Activated CD4-positive, alpha-beta T cell treated with anti-CD3 and anti-CD28 coated beads, Interleukin-2, amount 50 U/mL, for 1 hour (primary cell): Measurements from ENCODE around the gene AGMO.

Source experiments
- DNase-seq: peaks from one replicate; pipeline ENCODE4 v3.0.0-alpha.2; 2020

AGMO gene

DNA sequence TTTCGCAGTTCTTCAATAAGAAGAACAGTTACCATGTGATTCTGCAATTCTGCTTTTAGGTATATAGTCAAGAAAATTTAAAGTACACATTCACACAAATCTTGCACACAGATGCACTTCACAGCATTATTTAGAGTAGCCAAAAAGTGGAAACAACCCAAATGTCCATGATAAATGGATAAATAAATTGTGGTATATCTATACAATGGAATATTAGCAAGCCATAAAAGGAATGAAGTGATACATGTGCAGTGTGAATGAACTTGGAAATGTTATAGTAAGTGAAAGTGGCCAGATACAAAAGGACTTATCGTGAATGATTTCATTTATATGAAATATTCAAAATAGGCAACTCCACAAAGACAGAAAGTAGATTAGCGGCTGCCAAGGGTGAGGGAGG lies 109.1 kb downstream of the AGMO start:
- no peak for DNase-seq

DNA sequence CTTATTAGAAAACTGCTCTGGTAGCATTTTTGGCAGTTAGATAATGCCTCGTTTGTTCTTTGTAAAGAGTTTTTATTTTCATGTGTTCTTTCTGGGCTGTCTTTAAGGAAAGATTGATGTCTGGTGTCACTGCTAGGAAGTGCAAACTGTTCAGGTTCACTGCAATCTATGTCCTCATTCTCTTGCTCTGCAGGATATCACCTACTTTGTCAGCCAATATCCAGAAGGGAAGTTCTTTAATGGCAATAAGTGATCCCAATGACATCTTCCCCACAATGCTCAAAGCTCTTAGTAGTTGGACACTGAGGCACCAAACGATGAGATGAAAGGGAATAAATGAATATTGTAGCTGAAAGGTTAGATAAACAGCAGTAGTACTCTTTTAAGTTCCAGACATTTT lies 115.1 kb downstream of the AGMO start:
- no peak for DNase-seq

DNA sequence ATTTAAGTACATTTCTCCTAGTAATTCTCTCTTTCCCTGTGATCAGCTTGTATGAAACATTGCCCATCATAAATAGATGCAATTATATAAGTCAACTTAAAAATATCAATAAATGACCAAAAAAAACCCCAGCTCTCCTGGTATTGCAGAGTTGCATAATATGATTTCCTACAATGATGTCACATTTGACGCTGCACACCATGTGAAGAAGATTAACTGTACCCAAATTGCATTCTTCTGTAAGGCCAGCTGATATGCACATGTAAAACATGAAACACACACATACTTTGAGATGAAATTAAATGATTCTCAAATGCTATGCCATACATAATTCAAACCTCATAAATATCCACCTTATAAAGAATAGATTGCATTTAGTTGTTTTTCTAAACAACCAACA lies 115.5 kb downstream of the AGMO start:
- DNase-seq: no peak

DNA sequence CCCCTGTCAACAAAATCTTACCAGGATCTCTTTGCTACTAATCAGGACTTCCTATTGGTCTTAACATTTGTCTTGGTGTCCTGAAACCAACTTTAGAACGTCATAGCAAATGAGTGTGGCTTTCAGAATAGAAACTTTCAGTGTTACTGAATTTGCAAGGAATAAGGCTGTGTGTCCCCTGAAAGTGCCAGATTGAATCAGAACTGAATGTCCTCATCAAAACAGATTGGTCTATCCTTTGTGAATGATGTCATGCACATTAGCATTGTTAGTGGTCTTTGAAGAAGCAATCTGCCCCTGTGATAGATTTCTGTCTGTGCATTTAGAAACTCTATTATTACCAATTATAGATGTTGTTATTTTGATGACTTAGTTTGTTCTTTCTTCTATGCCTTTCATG lies 119.9 kb downstream of the AGMO start:
- no peak for DNase-seq

DNA sequence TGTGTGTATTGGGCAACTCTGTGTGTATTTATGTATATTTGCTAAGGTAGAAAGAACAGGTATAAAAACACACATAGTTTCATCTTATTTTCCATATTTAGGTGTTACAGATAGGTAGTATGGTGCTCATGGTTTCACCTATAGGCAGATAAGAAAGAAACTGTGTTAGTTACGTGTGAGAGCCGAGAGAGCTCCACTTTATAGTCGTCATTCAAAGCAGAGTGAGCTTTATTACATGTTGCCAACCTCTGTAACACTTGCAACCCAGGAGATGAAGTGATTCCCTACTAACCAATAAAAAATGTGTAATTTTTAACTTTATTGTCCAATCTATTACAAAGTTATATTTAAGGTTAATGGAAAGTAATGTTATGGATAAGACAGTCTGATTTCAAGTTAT lies 121.3 kb downstream of the AGMO start:
- no peak for DNase-seq

DNA sequence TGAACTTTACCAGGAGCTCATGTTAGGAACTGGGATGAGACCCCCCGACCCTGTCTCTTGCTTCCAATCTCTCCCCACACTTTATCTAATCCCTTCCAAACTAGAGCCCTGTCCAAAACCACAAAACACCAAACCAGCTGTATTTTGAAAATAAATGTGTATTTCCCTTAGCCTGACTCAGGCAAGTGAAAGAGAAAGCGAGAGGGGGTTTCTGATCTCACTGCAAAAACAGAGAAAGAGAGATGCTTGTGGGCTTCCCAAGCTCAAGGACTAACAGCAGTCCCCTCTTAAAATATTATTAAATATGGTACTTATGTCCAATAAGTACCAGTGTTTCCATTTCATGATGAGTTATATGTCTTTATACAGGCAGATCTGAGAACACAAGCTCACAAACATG lies 122.0 kb downstream of the AGMO start:
- no peak for DNase-seq

DNA sequence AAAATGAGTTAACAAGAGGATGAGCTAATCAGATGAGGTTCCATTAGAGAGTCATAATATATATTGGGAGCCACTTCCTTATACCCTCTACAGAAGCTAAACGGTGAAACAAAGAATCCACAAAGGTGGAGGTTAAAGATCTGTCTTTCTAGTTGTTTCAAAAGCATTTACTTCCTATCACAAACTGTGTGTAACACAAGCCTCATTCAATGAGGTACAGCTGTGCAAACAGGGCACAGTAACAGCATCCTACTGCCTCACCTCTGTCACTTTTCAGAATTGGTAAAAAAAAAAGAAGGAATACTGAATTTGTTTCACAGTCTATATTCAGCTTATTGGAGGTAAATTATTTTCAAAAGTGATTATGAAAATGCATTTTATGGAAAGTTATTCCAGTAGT lies 128.7 kb downstream of the AGMO start:
- DNase-seq: no peak

DNA sequence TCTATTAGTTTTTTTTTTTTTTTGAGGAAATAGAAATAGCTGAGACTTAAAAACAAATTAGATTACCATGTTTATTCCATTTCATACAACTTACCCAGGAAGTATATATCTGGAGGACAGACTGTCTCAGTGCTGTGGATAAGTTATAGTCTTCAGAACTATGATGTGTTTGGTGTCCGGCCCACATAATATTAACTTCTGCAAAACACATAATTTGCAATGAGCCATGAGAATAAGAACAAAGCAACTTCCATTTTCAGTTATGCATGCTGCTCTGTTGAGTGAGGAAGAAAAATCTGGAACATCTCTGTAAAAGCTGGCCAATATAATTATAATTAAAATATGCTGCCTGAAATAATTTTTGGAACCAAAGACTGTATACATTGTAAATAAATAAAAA lies 130.9 kb downstream of the AGMO start:
- DNase-seq: no peak

DNA sequence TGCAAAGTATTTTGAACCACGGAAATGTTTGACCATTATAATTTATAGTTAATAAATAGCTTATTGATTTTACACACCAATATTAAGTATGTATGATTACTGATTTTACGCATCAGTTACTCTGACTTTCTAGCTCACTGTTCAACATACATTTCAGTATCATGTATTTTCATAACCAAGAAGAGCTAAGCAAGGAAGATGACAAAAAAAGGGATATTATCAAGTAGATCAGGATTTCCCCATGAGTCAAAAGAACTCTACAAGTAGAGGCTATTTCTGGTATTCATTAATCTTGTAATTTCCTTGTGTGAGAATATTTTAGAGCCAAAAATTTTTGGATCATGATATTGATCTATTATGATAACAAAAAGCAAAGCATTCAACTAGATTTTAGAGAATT lies 131.6 kb downstream of the AGMO start:
- DNase-seq: no peak

DNA sequence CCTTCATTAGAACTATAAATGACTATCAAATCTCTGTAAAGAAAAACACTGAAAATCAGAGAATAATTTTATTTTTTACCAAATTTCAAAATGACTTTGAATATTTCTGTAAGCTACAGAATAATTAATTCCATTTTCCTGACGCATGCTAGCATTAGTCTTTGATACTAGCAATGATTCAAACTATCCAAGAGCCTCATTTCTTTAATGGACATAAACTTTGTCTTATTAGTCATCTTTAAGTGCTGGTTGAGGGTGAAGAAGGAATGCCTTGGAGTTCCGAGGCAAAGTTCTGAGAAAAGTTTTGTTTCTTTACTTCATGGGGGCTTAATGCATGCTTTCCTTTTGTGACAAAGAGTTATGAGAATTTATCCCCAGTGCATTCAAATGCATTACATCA lies 137.3 kb downstream of the AGMO start:
- no peak for DNase-seq

DNA sequence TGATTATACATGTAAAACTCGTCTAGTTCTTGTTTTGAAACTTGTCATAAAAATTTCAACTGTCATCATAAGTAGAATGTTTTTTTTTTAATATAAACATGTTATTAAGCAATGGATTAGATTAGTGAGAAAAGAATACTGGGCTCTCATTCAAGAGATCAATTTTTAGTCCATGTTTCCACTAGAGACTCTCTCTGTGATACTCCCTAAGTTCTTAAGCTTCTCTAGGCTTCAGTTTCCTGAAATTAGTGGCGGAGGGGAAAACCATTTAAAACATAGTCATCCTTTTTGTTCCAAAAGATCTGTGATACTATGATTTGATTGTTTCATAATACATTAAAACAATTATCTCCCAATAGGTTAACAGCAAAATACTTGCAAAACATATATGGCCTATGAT lies 142.2 kb downstream of the AGMO start:
- no peak for DNase-seq

DNA sequence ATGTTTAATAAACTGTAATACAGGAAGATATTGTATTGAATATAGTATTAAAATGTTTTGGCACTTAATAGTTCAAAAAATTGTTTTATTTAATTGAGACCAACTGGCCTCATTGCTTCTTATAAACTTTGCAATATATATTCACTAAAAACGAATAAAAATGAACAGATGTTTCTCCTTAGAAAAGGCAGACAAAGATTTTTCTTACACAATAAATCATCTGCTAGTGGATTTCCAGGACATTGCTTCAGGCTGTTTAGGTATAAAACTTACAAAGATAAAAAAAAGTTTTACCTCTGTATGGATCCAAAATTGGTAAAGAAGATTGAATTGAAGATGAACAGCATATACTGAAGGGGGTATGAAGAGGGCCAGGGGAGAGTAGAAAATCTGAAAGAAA lies 143.6 kb downstream of the AGMO start:
- DNase-seq: no peak

DNA sequence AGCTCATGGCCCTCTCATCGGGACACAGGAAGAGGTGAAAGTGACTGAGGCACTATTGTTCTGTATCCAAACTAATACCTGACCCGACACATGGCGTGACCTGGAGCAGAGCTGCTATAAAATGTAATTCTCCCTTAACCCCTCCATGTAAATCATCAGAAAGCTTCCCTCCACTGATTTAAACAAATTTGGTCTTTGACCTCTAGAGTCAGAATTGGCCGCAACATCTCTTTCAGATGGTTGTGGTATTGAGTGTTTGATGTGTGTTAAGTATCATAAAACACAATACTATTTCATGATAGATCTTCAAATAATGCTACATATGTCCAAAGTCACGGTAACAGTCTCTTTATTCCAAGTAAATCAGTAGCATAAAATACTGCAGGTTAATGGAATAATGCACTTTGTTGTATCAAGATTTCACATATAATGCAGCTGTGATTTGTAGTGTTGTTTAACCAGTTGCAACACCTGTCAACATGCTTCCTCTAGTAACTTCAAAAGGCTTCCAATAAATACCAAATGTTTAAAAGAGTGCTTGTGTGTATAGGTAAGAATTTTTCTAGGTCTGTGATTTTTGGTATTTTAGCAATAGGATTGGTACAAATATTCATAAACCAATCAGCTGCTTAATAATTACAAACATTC lies 144.3 kb downstream of the AGMO start:
- DNase-seq: no peak

DNA sequence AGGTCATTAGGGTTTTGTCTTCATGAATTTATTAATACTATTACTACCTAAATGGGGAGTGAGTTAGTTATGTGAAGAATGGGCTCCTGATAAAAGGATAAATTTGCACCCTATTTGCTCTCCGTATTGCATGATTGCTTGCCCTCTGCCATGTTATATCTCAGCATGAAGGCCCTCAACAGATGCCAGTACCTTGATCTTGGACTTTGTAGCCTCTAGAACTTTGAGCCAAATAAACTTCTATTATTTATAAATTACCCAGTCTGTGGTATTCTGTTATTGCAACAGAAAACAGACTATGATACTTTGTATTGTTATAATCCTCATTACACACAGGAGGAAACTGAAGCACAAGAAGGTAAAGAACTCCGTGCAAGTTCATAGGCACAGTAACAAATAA lies 150.8 kb downstream of the AGMO start:
- DNase-seq: no peak

DNA sequence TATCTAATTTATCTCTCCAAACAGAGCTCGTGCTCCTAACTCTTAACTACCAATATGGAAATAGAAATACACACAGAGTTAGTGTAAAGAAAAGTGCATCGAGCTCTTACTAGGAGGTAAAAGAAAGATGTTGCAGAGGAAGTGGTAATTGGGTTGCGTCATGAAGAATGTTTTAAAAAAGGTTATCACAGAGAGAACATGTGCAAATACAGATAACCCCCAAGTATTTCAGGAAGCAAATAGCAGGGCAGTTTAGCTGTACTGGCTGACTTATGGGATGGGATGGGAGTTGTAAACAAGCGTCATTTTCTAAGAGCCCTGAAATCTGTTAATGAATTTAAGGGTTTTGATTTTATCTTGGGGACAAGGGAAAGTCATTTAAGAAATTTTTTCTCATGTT lies 153.9 kb downstream of the AGMO start:
- DNase-seq: no peak

DNA sequence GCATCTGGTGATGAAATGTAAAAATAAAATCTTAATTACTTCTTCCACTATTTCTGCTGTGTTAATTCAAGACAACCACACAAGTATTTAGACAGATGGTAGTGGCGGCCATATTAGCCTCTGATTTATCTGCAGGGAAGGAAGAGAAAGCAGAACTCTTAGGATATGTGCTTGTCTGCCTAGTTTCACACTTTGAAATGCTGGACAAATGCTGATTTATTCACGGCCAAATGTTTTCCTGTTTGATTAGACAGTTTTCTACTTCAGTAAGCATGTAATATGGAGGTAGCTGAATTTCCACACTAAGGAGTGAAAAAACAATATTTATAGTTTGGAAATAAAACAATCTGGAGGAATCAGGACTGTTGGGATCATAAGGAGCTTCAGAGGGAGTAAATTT lies 158.1 kb downstream of the AGMO start:
- no peak for DNase-seq

DNA sequence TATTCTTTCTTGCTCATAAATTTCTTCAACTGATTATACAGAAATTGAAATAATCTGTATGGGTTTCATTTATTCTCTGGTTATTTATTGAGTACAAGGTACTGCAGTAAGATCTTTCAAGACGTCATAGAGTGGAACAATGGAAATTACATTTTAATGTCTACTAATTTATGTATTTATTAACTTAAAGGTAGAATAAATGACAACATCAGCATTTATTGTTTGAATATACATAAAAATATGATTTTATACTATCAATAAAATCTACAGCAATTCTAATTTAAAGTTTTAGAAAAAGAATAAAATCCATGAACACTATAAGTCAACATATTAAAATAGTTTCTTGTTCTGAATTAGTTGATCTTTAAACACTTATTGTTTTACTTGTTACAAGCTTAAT lies 158.5 kb downstream of the AGMO start:
- no peak for DNase-seq

DNA sequence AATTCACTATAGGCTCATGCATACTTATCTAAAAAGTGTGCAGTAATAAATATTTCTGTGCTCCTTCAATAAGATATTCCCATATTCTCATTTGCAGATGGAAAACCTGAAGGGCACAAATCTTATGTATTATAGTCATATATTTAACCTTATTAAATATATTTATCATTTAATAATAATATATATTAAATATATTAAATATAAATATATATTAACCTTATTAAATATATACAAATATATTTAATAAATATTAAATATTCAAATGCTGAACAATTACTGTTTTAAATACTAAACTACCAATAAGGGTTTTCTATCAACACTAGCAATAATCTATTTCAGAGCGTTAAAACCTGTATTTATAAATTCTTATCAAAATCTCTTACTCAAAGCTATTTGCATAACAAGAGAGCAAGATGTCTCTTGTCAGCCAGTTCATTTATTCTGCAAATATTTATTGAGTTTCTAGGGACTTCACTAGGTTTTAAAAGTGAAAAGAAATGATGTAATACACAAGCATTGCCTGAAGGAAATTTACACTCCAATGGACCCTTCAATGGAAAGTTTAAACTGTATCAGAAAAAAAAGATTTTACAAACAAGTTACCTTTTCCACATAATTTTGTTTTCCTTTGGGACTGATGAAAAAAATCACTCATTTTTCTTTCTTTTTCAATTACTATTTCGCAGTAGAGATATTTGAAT lies 159.2 kb downstream of the AGMO start:
- DNase-seq: no peak

DNA sequence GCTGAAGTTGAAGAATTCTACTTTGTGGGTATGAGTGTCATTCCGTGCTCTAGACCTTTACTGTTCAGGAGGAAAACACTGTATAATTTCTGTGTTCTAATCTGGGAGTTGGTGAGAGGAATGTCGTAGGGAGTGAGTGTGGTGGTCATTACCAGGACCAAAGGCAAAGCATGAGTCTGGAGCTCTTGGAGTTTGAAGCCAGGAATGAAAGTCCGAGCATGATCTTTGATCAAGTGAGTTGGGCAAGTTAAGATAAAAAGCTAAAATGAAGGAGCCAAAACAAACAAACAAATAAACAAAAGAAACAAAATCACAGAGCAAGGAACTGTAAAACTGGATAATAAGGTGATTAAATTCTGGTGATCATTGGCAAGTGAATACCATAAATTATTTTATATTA lies 161.4 kb downstream of the AGMO start:
- DNase-seq: no peak

DNA sequence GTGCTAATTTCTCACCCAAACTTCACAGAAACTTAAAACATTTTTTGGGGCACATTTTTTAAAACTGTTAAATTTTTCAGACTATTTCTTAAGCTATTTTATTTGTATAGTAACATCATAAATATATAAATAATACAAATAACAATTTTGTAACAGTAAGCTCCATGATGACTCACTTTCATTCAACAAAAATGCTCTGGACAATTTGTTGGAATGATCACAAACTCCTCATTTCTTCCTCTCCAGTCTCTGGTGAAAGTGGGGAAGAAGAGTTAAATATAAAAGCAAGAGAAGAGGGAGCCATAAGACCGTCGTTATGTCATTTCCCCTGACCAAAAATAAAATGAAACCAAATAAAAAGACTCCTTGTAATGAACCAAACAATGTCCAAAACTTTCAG lies 162.4 kb downstream of the AGMO start:
- no peak for DNase-seq

DNA sequence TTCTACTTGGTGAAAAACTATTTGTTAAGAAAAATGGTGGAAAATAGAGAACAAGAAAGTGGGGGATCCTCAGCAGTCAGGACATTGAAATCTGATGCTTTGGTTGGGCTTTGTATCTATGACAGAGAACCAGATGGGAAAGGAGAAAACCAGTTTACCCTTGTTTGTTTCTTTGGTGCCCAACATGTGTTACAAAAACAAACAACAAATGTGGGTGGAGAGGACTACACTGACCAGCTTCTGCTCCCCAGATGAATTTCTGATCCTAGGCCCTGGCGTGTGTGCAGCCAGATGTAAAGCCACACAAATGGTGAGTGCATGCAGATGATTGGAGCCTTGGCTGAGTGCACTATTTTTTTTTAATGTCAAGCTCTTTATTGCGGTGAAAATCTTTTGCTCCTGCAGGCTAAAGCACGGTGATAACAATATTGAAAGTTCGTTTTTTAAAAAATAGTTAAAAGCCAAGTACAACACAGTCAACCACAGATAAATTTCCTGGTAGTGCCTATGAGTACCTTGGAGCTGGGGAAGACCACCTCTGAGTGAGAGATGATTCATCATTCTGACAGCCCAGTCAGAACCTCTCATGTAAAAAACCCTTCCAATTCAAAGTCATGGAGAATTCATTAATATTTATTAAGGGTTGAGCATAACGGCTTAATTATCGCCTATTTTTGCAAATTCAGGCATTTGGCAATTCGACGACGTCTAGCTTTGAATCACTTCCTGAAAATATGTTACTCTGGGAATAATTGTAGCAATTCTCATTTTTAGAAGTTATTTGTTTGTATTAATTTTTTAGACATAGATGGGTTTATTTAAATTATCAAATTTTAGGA lies 163.7 kb downstream of the AGMO start:
- no peak for DNase-seq

DNA sequence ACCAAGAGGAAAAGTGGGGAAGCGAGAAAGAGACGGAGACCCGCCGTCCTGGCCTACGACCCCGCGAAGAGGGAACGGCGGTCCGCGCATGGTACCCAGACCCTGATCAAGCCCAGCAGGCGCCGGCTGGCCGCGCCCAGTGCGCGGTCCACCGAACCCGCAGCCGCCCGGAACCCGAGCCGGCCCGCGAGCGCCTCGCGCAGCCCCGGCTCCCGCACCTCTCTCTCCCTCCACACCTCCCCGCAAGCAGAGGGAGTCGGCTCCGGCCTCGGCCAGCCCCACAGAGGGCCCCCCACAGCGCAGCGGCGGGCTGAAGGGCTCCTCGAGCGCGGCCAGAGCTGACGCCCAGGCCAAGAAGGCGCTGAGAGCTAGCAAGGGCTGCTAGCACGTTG lies 164.7 kb downstream of the AGMO start:
- no peak for DNase-seq

DNA sequence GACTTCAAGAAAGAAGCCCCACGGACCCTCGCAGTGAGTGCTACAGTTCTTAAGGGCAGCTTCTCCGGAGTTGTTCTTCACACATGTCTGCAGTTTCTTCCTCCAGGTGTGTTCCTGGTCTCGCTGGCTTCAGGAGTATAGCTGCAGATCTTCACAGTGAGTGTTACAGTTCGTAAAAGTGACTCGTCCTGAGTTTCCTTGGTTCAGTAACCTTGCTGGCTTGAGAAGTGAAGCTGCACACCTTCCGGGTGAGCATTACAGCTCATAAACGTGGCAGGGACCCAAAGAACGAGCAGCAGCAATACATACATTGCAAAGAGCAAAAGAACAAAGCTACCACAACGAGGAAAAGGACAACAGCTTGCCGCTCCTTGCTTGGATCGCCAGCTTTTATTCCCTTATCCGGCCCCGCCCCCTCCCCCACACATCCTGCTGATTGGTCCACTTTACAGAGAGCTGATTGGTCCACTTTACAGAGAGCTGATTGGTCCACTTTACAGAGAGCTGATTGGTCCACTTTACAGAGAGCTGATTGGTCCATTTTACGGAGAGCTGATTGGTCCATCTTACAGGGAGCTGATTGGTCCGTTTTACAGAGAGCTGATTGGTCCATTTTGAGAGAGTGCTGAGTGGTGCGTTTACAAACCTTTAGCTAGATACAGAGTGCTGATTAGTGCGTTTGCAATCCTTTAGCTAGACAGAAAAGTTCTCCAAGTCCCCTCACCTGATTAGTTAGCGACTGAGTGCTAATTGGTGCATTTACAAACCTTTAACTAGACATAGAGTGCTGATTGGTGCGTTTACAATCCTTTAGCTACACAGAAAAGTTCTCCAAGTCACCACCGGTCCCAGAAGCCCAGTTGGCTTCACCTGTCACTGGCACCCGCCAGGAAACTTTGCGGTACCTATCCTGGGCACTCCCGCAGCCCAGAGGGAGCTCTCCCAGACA lies 165.3 kb downstream of the AGMO start:
- DNase-seq: no peak
